HG03196 (cell line): ENCODE measurements around the gene UQCRC2.
A peak's percentile ranks its signal among the peaks of the same experiment; 100 is the strongest.
"Not testable (repeated sequence)": the region's sequence is repeated elsewhere in the genome, so short reads cannot be mapped to it uniquely, and the experiment has no call there.

Experiments
- ATAC-seq: cut with Tn5 transposase; IDR thresholded peaks from one replicate; pipeline ENCODE4 v1.9.1; 2021; ENCODE audit not compliant: unreplicated experiment

UQCRC2 gene

GRCh38 chr16:22008215-22009059 lies 55.3 kb downstream of the UQCRC2 start:
- ATAC-seq = peak; percentile 14

- ATAC-seq = no peak
Observed at GRCh38 chr16:22010902-22011301, 57.7 kb downstream of the UQCRC2 start.

- ATAC-seq = no peak
Observed at GRCh38 chr16:22012241-22012640, 59.1 kb downstream of the UQCRC2 start.

GRCh38 chr16:22013486-22013885 lies 60.3 kb downstream of the UQCRC2 start:
- no peak for ATAC-seq

- no peak for ATAC-seq
Observed at GRCh38 chr16:22014271-22014873, 61.2 kb downstream of the UQCRC2 start.

GRCh38 chr16:22016927-22017326 lies 63.8 kb downstream of the UQCRC2 start:
- no peak for ATAC-seq

GRCh38 chr16:22018559-22018958 lies 65.4 kb downstream of the UQCRC2 start:
- ATAC-seq = no peak

- ATAC-seq = no peak
Observed at GRCh38 chr16:22022151-22022550, 69.0 kb downstream of the UQCRC2 start.

GRCh38 chr16:22023505-22023904 lies 70.3 kb downstream of the UQCRC2 start:
- no peak for ATAC-seq

- not testable (repeated sequence) for ATAC-seq
Observed at GRCh38 chr16:22024785-22025184, 71.6 kb downstream of the UQCRC2 start.

- ATAC-seq = no peak
Observed at GRCh38 chr16:22027633-22028032, 74.5 kb downstream of the UQCRC2 start.

- ATAC-seq = no peak
Observed at GRCh38 chr16:22029632-22030031, 76.5 kb downstream of the UQCRC2 start.

GRCh38 chr16:22030087-22030812 lies 77.1 kb downstream of the UQCRC2 start:
- ATAC-seq = no peak

- no peak for ATAC-seq
Observed at GRCh38 chr16:22031483-22032083, 78.4 kb downstream of the UQCRC2 start.
